Measurements from ENCODE around the gene UBXN6.

The UBXN6 gene, protein sequence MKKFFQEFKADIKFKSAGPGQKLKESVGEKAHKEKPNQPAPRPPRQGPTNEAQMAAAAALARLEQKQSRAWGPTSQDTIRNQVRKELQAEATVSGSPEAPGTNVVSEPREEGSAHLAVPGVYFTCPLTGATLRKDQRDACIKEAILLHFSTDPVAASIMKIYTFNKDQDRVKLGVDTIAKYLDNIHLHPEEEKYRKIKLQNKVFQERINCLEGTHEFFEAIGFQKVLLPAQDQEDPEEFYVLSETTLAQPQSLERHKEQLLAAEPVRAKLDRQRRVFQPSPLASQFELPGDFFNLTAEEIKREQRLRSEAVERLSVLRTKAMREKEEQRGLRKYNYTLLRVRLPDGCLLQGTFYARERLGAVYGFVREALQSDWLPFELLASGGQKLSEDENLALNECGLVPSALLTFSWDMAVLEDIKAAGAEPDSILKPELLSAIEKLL

DNA sequence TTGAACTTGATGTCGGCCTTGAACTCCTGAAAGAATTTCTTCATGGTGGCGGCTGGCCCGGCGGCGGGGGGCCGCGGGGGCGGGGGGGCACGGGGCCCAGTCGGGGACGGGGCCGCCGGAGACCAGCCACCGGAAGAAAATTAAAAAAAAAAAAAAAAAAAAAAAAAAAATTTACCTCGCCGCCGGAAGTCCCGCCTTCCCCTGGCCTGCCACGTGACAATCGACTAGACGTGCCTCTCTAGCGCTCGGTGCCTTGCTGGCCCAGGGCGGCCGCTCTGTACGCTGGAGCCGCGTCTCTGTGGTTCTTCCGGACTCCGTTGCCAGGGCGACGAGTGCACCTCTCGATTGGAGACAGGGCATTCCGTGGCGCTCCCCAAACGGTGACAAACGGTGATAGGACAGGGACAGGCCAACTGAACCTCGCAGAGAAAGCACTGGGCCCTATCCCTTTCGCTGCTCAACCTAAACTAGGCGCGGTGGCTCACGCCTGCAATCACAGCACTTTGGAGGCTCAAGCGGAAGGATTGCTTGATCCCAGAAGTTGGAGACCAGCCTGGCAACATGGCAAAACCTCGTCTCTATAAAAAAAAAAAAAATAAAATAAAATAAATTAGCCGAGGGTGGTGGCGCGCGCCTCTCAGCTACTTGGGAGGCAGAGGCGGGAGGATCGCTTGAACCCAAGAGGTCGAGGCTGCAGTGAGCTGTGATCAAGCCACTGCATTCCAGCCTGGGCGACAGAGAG, at the start of gene UBXN6:
UBXN6 (minus strand) TSS at position 141 of the 742 bp plus-strand sequence; CDS start at position 44, 97 bp downstream.
- peak; percentile 92 to 94 (median 94) for DNase-seq (ENCODE audit: low read depth in 4 of 4, low spot score in 1 of 4)

DNA sequence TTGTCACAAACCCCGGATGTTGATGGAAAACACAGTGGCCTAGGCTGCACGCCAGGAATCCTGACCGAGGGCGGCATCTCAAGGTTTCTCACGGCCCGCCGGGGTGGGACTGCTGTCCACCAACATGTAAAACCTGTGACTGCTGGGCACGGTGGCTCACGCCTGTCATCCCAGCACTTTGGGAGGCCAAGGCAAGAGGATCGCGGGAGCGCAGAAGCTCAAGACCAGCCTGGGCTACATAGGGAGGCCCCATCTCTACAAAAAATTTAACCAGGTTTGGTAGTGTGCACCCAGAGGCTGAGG, 49.5 kb upstream of the UBXN6 start:
- DNase-seq (ENCODE audit: low read depth in 4 of 4, low spot score in 1 of 4) = no peak

DNA sequence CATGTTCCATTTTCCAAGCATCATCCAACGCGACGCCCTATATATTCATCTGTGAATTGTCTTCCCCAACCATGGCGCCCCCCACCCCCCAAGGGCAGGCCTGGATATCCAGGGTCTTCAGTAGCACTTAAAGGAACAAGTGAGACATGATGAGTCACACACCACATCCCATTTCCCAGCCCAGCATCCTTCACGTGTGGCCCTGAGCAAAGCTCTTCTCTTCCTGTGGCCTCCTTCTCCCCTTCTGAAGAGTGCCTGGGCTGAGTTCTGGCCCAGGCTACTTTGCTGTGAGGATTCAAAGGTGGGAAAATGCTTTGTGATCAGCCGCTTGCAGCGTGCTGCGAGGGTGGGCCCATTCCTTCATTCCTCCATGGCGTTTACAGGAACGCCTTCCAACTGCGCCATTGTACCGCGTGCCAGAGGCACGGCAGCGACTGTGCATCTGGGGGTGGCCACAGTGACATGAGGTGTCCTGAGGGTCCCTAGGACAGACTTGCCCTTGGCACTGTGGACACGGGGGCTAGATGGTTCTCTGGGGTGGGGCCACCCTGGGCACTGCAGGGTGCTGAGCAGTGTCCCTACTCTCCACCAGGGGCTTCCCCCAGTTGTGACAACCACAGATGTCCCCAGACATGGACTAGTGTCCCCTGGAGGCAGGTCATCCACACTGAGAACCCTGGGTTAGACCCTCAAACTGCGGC, 49.0 kb upstream of the UBXN6 start:
- DNase-seq (ENCODE audit: low read depth in 4 of 4, low spot score in 1 of 4) = no peak

GRCh38 chr19:4505570-4506448, 48.2 kb upstream of the UBXN6 start:
- no peak for DNase-seq (ENCODE audit: low read depth in 4 of 4, low spot score in 1 of 4)

DNA sequence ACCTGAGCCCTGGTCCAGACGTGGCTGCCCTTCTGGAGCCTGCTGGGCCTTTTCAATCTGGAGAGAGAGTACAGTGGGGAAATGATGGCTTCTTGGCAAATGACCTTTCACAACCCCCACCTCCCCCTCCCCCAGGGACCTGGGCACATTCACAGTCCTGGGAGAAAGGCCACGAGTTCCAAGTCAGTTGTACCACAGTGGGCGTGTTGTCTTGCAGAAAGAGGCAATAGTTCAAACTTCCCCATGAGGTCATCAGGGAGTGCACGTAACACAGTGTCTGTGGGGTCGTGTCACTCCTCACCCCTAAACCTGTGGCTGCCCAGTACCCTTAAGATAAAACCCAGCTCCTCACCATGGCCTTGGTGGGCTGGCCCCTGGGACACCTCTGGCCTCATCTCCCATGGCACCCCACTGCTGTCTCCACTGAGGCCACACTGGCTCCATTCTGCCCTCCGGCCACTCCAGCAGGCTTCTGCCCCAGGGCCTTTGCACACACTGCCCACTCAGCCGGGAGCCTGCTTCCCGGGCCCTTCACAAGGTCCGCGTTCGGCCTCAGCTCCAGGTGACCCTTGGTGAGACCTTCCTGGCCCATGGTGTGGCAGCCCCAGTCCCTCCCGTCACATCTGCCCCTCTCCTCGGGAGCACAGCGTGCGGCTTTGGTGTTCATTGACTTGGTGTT, 47.4 kb upstream of the UBXN6 start:
- no peak for DNase-seq (ENCODE audit: low read depth in 4 of 4, low spot score in 1 of 4)

GRCh38 chr19:4504297-4504701, 46.7 kb upstream of the UBXN6 start:
- no peak for DNase-seq (ENCODE audit: low read depth in 4 of 4, low spot score in 1 of 4)

GRCh38 chr19:4503825-4504170, 46.2 kb upstream of the UBXN6 start:
- no peak for DNase-seq (ENCODE audit: low read depth in 4 of 4, low spot score in 1 of 4)

DNA sequence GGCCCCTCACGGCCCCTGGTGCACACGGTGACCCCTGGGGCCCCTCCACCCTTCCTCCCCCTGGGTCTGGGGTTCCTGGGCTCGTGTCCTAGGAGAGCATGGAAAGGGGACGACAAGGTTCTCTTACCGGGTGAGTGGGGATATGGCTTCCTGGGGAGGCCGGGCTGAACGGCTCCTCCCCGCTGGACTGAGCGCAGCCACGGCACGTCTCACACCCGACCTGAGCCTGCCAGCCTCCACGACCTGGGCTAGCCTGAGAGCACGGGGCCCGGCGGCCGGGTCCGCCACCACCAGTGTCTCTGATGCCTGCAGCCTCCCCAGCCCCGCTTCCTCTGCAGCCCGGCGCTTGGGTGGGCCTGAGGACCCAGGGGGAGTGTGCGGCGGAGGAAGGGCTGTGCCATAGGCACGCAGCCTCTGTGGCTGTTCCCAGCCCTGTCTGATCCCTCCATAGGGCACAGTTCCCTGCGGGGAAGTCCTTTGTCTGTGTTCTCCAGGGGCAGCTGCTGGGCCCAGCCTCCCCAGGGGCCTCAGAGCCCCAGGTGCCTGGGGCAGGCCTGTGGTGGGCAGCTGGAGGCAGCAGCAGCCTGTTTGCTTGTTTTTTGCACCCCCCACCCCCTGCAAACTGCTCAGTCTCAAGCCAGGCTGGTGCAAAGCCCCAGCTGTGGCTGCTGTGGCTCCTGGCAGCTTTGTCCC, 45.7 kb upstream of the UBXN6 start:
- DNase-seq (ENCODE audit: low read depth in 4 of 4, low spot score in 1 of 4) = no peak

GRCh38 chr19:4502282-4503131, 44.9 kb upstream of the UBXN6 start:
- no peak for DNase-seq (ENCODE audit: low read depth in 4 of 4, low spot score in 1 of 4)

DNA sequence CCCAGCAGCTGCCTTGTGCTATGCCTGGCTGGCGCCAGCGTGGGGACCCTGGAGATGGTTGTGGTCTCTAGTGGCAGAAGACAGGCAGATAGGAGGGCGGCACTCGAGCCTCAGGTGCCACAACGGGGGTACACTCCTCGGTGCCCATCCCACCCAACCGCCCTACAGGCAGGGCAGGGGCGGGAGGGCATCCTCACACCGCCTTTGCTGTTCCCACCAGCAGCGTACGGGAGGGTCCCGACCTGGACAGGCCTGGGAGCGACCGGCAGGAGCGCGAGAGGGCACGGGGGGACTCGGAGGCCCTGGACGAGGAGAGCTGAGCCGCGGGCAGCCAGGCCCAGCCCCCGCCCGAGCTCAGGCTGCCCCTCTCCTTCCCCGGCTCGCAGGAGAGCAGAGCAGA, 44.1 kb upstream of the UBXN6 start:
- no peak for DNase-seq (ENCODE audit: low read depth in 4 of 4, low spot score in 1 of 4)

DNA sequence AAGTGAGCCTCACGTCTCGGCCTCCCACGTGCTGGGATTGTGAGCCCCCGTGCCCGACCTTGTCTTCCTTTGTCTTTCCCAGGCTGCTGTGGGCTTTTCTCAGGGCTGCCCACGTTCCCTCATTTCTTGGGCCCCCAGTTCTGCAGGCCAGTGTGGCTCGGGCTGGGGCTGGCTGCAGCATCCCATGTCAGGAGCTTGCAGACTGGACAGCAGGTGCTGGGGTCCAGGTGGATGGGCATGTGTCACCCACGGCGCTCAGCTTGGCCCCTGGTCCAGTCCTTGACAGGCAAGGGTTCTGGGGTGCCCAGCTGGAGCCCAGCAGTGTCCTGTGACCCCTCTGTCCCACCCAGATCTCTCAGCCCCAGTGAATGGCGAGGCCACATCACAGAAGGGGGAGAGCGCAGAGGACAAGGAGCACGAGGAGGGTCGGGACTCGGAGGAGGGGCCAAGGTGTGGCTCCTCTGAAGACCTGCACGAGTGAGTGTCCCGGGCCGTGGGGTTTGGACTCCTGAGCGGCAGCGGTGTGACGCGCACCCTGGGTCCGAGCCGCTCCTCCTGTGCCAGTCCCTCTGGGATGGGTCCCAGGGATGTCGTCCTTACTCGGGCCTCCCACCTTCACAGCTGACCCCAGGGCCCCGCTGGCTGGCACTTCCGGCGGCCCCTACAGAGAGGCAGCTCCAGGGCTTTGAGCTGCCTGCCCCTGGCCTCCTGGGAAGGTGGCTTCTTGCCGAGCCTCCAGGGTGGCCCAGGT, 43.4 kb upstream of the UBXN6 start:
- no peak for DNase-seq (ENCODE audit: low read depth in 4 of 4, low spot score in 1 of 4)

- no peak for DNase-seq (ENCODE audit: low read depth in 4 of 4, low spot score in 1 of 4)
Observed at GRCh38 chr19:4499855-4500254, 42.3 kb upstream of the UBXN6 start.

DNA sequence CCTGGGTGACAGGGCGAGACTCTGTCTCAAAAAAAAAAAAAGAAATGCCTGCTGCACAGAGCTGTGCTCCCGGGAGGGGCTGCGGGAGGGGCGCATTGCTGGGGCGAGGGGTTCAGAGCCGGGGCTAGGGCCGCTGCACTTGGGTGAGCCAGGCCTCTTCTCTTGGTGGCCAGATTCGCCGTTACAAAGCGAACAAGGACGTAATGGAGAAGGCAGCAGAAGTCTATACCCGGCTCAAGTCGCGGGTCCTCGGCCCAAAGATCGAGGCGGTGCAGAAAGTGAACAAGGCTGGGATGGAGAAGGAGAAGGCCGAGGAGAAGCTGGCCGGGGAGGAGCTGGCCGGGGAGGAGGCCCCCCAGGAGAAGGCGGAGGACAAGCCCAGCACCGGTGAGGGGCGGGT, 41.7 kb upstream of the UBXN6 start:
- DNase-seq (ENCODE audit: low read depth in 4 of 4, low spot score in 1 of 4) = no peak

GRCh38 chr19:4498694-4499093, 41.1 kb upstream of the UBXN6 start:
- no peak for DNase-seq (ENCODE audit: low read depth in 4 of 4, low spot score in 1 of 4)

DNA sequence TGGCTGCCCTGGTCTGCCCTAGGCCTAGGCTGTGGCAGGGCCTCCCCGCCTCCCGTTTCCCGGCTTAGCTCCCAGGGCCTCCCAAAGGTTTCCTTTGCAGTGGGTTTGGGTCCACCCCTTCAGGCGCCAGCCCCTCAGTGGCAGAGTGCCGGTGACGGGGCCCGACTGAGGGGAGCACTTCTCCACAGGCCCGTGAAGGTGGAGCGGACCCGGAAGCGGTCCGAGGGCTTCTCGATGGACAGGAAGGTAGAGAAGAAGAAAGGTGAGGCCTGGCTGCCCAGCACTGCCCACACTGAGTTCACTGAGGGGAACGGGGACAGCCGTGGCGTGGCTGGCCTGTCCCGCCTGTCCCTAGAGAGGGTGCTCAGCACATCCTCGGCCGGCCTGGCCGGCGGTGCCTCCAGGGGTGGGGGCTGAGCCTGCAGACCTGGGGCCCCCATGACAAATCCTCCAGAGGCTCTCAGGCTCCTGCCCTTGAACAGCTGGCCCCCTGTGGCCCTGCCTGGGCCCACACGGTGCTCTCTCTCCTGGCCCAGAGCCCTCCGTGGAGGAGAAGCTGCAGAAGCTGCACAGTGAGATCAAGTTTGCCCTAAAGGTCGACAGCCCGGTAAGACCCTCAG, 40.3 kb upstream of the UBXN6 start:
- DNase-seq (ENCODE audit: low read depth in 4 of 4, low spot score in 1 of 4) = no peak

- no peak for DNase-seq (ENCODE audit: low read depth in 4 of 4, low spot score in 1 of 4)
Observed at GRCh38 chr19:4496304-4496703, 38.7 kb upstream of the UBXN6 start.

DNA sequence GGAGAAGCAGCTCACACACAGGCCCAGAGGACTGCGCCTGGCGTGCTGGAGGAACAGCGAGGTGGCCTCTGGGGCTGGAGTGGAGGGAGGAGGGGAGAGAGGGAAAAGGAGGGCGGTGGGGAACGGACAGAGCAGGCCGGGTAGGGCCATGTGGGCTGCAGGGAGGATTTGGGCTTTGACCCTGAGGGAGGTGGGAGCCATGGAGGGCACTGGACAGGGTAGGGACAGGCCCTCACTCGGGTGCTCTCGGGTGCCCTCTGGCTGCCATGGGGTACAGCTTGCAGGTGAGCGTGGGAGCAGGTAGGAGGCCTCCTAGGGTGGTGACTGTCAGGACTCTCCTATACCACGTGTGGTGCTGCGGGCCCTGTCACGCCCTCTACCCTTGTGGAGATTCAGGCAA, 37.9 kb upstream of the UBXN6 start:
- DNase-seq (ENCODE audit: low read depth in 4 of 4, low spot score in 1 of 4) = no peak

DNA sequence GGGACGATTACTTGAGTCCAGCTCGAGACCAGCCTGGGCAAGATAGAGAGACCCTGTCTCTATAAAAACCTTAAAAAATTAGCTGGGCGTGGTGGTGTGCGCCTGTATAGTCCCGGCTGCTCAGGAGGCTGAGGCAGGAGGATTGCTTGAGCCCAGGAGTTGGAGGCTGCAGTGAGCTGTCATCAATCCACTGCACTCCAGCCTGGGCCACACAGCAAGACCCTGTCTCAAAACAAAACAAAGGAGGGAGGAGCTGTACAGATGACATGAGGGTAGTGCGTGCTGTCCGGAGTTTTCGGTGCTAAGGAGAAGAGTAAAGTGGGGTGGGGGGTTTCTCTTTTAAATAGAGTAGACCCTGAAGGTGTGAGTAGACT, 37.1 kb upstream of the UBXN6 start:
- DNase-seq (ENCODE audit: low read depth in 4 of 4, low spot score in 1 of 4) = no peak

All from stimulated activated CD4-positive, alpha-beta T cell treated with anti-CD3 and anti-CD28 coated beads, Interleukin-1b, Interleukin-23, amount 100 ng/mL, for 24 hours (primary cell).